GM11168 (cell line): ENCODE results near the gene CFAP299.

Experiments
- in situ Hi-C: fragments of 300-500 bp; cut with MboI; formaldehyde crosslinking; loops from one replicate; pipeline ENCODE4 v1.12.0; 2022; ENCODE audit warnings: low sequenced_read_pairs; ENCODE audit not compliant: unreplicated experiment

Gene CFAP299

GRCh38 chr4:80489798-80490197 is 154.3 kb downstream of the CFAP299 start:
- in situ Hi-C loops, result no loop called here

GRCh38 chr4:80492761-80493160 is 157.2 kb downstream of the CFAP299 start:
- in situ Hi-C loops, result no loop called here

- in situ Hi-C loops, result no loop called here
These were observed 160.3 kb downstream of the CFAP299 start for GRCh38 chr4:80495865-80496264.

- in situ Hi-C loops, result no loop called here
These were observed 163.2 kb downstream of the CFAP299 start for GRCh38 chr4:80498725-80499124.

GRCh38 chr4:80500613-80501012 is 165.1 kb downstream of the CFAP299 start:
- in situ Hi-C loops, result no loop called here

- in situ Hi-C loops, result no loop called here
These were observed 171.5 kb downstream of the CFAP299 start for GRCh38 chr4:80507077-80507476.

- in situ Hi-C loops, result no loop called here
These were observed 172.0 kb downstream of the CFAP299 start for GRCh38 chr4:80507507-80507906.

- in situ Hi-C loops, result no loop called here
These were observed 180.0 kb downstream of the CFAP299 start for GRCh38 chr4:80515496-80515895.

- in situ Hi-C loops, result no loop called here
These were observed 185.9 kb downstream of the CFAP299 start for GRCh38 chr4:80521438-80521837.

- in situ Hi-C loops, result no loop called here
These were observed 191.2 kb downstream of the CFAP299 start for GRCh38 chr4:80526697-80527096.

GRCh38 chr4:80529026-80529425 is 193.5 kb downstream of the CFAP299 start:
- in situ Hi-C loops, result no loop called here

GRCh38 chr4:80532674-80533333 is 197.3 kb downstream of the CFAP299 start:
- in situ Hi-C loops, result no loop called here

GRCh38 chr4:80535551-80535950 is 200.0 kb downstream of the CFAP299 start:
- in situ Hi-C loops, result no loop called here

- in situ Hi-C loops, result no loop called here
These were observed 202.9 kb downstream of the CFAP299 start for GRCh38 chr4:80538276-80538926.

GRCh38 chr4:80539190-80539589 is 203.7 kb downstream of the CFAP299 start:
- in situ Hi-C loops, result no loop called here

- in situ Hi-C loops, result no loop called here
These were observed 204.8 kb downstream of the CFAP299 start for GRCh38 chr4:80540349-80540748.

GRCh38 chr4:80540785-80541469 is 205.4 kb downstream of the CFAP299 start:
- in situ Hi-C loops, result no loop called here

GRCh38 chr4:80542747-80543146 is 207.2 kb downstream of the CFAP299 start:
- in situ Hi-C loops, result no loop called here

GRCh38 chr4:80560337-80560736 is 224.8 kb downstream of the CFAP299 start:
- in situ Hi-C loops, result no loop called here

GRCh38 chr4:80566203-80566872 is 230.8 kb downstream of the CFAP299 start:
- in situ Hi-C loops, result no loop called here

GRCh38 chr4:80568891-80569290 is 233.4 kb downstream of the CFAP299 start:
- in situ Hi-C loops, result no loop called here
